Spleen (tissue), 11 donors: ENCODE results near the gene FXYD6. TPM values are rescaled to one million over a fixed set of nuclear protein-coding genes. Genes with fewer than 3 reads are reported as not detected.

Experiments used
- DNase-seq: peaks from one replicate; pipeline ENCODE4 v3.0.0-alpha.2; 2020
- H3K27ac ChIP-seq, 8 donors: fragments of 200-600 bp; sonication (generic) in 7 of 8; 1 replicate in 4 of 8; 2 replicates in 4 of 8; pipeline versions ENCODE4 v1.5.0 to v1.8.0; 2016 to 2021; ENCODE audit warnings: inconsistent platforms in 4 of 8, mild to moderate bottlenecking in 4 of 8, moderate library complexity in 1 of 8
- H3K27me3 ChIP-seq, 7 donors: fragments of 200-600 bp; sonication (generic) in 6 of 7; replicated peaks in 1 of 7; 1 replicate in 4 of 7; 2 replicates in 3 of 7; pipeline versions ENCODE4 v1.5.0 to v1.8.0; 2016 to 2021; ENCODE audit warnings: inconsistent platforms in 3 of 7, mild to moderate bottlenecking in 1 of 7
- H3K36me3 ChIP-seq, 6 donors: fragments of 200-600 bp; sonication (generic) in 5 of 6; 1 replicate in 4 of 6; 2 replicates in 2 of 6; pipeline versions ENCODE4 v1.5.0 to v1.8.0; 2016 to 2021; ENCODE audit warnings: inconsistent platforms in 2 of 6
- H3K4me1 ChIP-seq, 6 donors: fragments of 200-600 bp; sonication (generic) in 5 of 6; 1 replicate in 3 of 6; 2 replicates in 3 of 6; pipeline versions ENCODE4 v1.5.0 to v1.8.0; 2016 to 2021; ENCODE audit warnings: inconsistent platforms in 3 of 6
- H3K4me3 ChIP-seq, 8 donors: fragments of 200-600 bp; sonication (generic) in 7 of 8; 1 replicate in 4 of 8; 2 replicates in 4 of 8; pipeline versions ENCODE4 v1.5.0 to v1.8.0; 2016 to 2021; ENCODE audit warnings: inconsistent platforms in 4 of 8, mild to moderate bottlenecking in 4 of 8, moderate library complexity in 2 of 8
- H3K9me3 ChIP-seq, 8 donors: fragments of 200-600 bp; sonication (generic) in 7 of 8; 1 replicate in 4 of 8; 2 replicates in 4 of 8; pipeline versions ENCODE4 v1.5.0 to v1.8.0; 2016 to 2021; ENCODE audit warnings: inconsistent platforms in 4 of 8
- POLR2A ChIP-seq, 3 donors: fragments of 450-650 bp; IDR thresholded peaks; one replicate each; pipeline ENCODE4 v1.5.1; 2017; ENCODE audit warnings: antibody characterized with exemption in 3 of 3, mild to moderate bottlenecking in 1 of 3
- POLR2AphosphoS5 ChIP-seq, 3 donors: sonication (generic); formaldehyde crosslinking; IDR thresholded peaks; one replicate each; pipeline ENCODE4 v1.5.1; 2017; ENCODE audit warnings: antibody characterized with exemption in 3 of 3
- WGBS, 5 donors: extraction: QIAGEN DNeasy Blood & Tissue Kit in 3 of 5; methylation state at CpG; one replicate each; pipeline versions ENCODE4 v1.1.5 to v1.1.7; 2013 to 2018; 5-methylcytosine and 5-hydroxymethylcytosine counted together
- intact Hi-C: fragments of 100-400 bp; cut with DNase I; formaldehyde crosslinking; loops from one replicate; pipeline ENCODE4 v1.15.0; 2023; ENCODE audit warnings: low total_unique reads
- polyA plus RNA-seq, 3 donors: library from polyadenylated mRNA; stranded (reverse); fragments of 200-250 nt; gene quantifications; one replicate each; pipeline ENCODE4 v1.2.1, GENCODE V29; 2013
- total RNA-seq, 7 donors: library from RNA; depleted of rRNA in 3 of 7; stranded (reverse); fragments of >200 nt in 3 of 7; fragmentation: NEBNext Ultra II Directional in 4 of 7; extraction: Animal tissue kit (Norgen Biotek cat#: 25700) in 4 of 7; gene quantifications; one replicate each; pipeline versions ENCODE4 v1.1.0 to v1.2.1, GENCODE V29; 2016 to 2021
- TF ChIP-seq, protein P1 (sequence below), 11 experiments: fragments of 200-600 bp in 7 of 11; fragments of 450-650 bp in 4 of 11; sonication (generic) in 4 of 11; IDR thresholded peaks in 8 of 11; conservative IDR thresholded peaks in 3 of 11; 1 replicate in 7 of 11; 2 replicates in 4 of 11; pipeline versions ENCODE4 v1.4.0 to v1.8.0; 2016 to 2021; ENCODE audit warnings: antibody characterized with exemption in 11 of 11, inconsistent platforms in 4 of 11, mild to moderate bottlenecking in 1 of 11
- donor health status: healthy with polysubstance abuse.
- donor health status: DM: no; HTN: no; CAD: no; lungs with moderate emphysema.
- donor health status: DM: no; HTN: no; CAD: no.
- donor health status: Bipolar disorder and iron deficiency.
- donor health status: healthy.
- donor health status: DM: no; HTN: no; CAD: no.
- donor health status: DM: yes; HTN: yes; CAD: no.

FXYD6 gene
- total and polyA plus RNA-seq, 10 donors, result 40.8 to 230 (median 116) TPM

GRCh38 chr11:117863383-117863782 is 13.1 kb downstream of the FXYD6 start:
- Histone ChIP-seq H3K36me3 (no peaks in the 10 kb centered on the region), H3K27ac (peak overlapping the region in 2 of 8 donors; percentile 83 to 86), H3K27me3 (no peaks in the 10 kb centered on the region), H3K4me1 (peaks cover 11 to 63% (median 44%) of the 10 kb centered on the region in 6 donors), H3K9me3 (no peaks in the 10 kb centered on the region), H3K4me3 (no peak overlapping the region)
- DNase-seq, result no peak
- TF ChIP-seq POLR2A (IDR thresholded peaks at IDR 0.05) (no peak), POLR2AphosphoS5 (IDR thresholded peaks at IDR 0.05) (no peak)
- TF ChIP-seq, protein P1, sequence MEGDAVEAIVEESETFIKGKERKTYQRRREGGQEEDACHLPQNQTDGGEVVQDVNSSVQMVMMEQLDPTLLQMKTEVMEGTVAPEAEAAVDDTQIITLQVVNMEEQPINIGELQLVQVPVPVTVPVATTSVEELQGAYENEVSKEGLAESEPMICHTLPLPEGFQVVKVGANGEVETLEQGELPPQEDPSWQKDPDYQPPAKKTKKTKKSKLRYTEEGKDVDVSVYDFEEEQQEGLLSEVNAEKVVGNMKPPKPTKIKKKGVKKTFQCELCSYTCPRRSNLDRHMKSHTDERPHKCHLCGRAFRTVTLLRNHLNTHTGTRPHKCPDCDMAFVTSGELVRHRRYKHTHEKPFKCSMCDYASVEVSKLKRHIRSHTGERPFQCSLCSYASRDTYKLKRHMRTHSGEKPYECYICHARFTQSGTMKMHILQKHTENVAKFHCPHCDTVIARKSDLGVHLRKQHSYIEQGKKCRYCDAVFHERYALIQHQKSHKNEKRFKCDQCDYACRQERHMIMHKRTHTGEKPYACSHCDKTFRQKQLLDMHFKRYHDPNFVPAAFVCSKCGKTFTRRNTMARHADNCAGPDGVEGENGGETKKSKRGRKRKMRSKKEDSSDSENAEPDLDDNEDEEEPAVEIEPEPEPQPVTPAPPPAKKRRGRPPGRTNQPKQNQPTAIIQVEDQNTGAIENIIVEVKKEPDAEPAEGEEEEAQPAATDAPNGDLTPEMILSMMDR (IDR thresholded peaks at IDR 0.05 in 8 of 11, conservative IDR thresholded peaks at IDR 0.05 in 3 of 11), result no peak
- intact Hi-C loops, result no loop called here
- 73 to 89% (median 82%) methylated on average over 1 of the region's 1 CpG for WGBS, 5 donors

GRCh38 chr11:117862753-117863152 is 13.7 kb downstream of the FXYD6 start:
- H3K4me1 ChIP-seq, result peaks cover 11 to 68% (median 49%) of the 10 kb centered on the region in 6 donors
- H3K36me3 ChIP-seq, result no peaks in the 10 kb centered on the region
- no peaks in the 10 kb centered on the region for H3K27me3 ChIP-seq
- WGBS, 5 donors, result 89 to 100% (median 100%) methylated on average over 1 of the region's 1 CpG
- TF ChIP-seq POLR2A (IDR thresholded peaks at IDR 0.05) (no peak), POLR2AphosphoS5 (IDR thresholded peaks at IDR 0.05) (no peak)
- TF ChIP-seq, protein P1 (IDR thresholded peaks at IDR 0.05 in 8 of 11, conservative IDR thresholded peaks at IDR 0.05 in 3 of 11), result no peak
- H3K4me3 ChIP-seq, result no peak overlapping the region
- H3K9me3 ChIP-seq, result no peaks in the 10 kb centered on the region
- no peak for DNase-seq
- intact Hi-C loops, result no loop called here
- H3K27ac ChIP-seq, result peak overlapping the region; percentile 74 to 88 (median 82)

DNA sequence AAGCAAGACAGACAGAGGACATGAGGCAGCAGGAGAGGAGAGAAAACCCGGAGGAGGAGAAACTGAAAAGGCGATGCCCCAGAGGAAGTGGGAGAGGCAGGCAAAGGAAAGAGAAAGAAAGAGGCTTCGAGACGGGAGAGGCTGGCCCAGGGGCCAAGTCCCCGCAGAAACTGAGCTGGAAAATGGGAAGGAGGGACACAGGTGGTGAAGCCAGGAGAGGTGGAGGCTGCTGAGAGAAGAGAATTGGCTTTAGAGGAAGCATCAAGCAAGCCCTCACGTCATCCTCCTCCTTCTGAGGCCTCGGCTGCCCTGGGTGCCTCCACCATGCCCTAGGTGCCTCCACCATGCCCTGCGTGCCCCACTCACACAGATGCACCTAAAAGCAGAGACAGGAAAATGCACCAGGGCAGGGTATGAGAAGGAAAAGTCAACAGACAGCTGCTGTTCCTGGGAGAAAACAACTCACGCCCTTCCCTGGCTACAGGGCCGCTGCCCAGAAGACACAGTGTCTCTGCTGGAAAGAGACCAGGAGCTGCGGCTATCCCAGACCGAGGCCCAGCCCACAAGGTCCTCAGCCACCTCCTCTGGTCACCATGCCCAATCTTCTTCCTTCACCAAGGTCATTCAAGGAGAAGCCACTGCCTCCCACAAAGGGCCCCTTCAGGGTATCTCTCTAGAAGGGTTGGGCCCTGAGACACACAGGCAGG is 14.3 kb downstream of the FXYD6 start:
- Histone ChIP-seq H3K27ac (peak overlapping the region; percentile 74 to 88 (median 82)), H3K4me3 (no peak overlapping the region), H3K36me3 (no peaks in the 10 kb centered on the region), H3K4me1 (peaks cover 11 to 70% (median 50%) of the 10 kb centered on the region in 6 donors), H3K9me3 (no peaks in the 10 kb centered on the region), H3K27me3 (no peaks in the 10 kb centered on the region)
- no peak for TF ChIP-seq POLR2A (IDR thresholded peaks at IDR 0.05)
- TF ChIP-seq, protein P1 (IDR thresholded peaks at IDR 0.05 in 8 of 11, conservative IDR thresholded peaks at IDR 0.05 in 3 of 11), result no peak
- TF ChIP-seq POLR2AphosphoS5 (IDR thresholded peaks at IDR 0.05), result no peak
- WGBS, 5 donors, result 45 to 61% (median 54%) methylated on average over 12 of the region's 12 CpGs
- no peak for DNase-seq
- intact Hi-C loops, result no loop called here

DNA sequence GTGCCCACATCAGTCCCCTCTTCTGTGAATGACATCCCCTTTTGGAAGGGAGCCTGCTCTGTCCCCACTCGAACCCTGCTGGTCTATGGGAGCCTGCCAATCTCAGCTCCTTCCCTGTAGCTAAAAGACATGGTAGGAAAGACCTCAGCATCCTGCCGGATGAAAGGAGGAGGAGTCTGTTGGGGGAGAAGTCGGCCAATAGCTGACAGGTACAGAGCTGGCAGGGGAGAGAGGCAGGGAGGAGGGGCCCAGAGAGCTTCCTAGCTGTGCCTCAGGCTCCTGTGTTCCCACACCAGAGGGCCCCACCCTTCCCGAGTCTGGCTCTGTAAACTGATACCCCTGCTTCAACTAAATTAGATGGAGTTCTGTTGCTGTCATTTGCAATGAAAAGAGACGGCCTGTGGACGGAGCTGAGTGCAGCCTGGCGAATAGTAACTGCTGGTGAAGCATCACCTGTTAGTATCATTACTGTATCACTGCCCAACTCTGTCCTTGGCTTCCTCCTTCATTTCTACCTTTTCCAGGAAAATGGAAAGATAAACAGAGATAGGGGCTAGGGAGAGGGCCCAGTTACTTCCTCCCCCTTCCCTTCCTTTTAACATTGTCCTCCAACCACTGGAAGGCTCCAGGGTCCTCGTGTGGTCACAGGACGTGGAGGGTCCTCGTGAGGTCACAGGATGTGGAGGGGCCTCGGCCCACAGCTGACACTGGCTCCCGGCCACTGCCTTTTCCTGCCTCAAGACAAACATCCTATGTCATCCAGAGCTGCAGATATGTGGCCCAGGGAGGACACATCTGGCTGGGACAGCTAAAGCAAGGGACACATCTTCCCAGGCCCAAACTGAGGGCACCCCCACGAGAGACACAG is 15.1 kb downstream of the FXYD6 start:
- H3K4me1 ChIP-seq, result peaks cover 11 to 70% (median 50%) of the 10 kb centered on the region in 6 donors
- H3K27me3 ChIP-seq, result no peaks in the 10 kb centered on the region
- H3K9me3 ChIP-seq, result no peaks in the 10 kb centered on the region
- H3K36me3 ChIP-seq, result no peaks in the 10 kb centered on the region
- TF ChIP-seq POLR2A (IDR thresholded peaks at IDR 0.05) (no peak), POLR2AphosphoS5 (IDR thresholded peaks at IDR 0.05) (peak; percentile 48 to 81 (median 66))
- DNase-seq, result no peak
- no peak overlapping the region for H3K4me3 ChIP-seq
- 33 to 49% (median 38%) methylated on average over 13 of the region's 13 CpGs for WGBS, 5 donors
- H3K27ac ChIP-seq, result peak overlapping the region; percentile 74 to 88 (median 82)
- intact Hi-C loops, result no loop called here
